Central memory CD8-positive, alpha-beta T cell (primary cell): ENCODE data around the gene SLC25A25.
"Not testable (repeated sequence)": the region's sequence is repeated elsewhere in the genome, so short reads cannot be mapped to it uniquely, and the experiment has no call there.

ENCODE experiments used
- ATAC-seq: fragments of 150-1000 bp; cut with Tn5 transposase; replicated peaks from 2 replicates; pipeline ENCODE4 v1.10.0; 2022; ENCODE audit warnings: mild to moderate bottlenecking, moderate FRiP score, moderate number of reproducible peaks; ENCODE audit not compliant: poor library complexity, severe bottlenecking; ENCODE audit errors: extremely low read depth
- DNase-seq, 2 donors: peaks; one replicate each; pipeline ENCODE4 v3.0.0; 2021; ENCODE audit warnings: low spot score in 2 of 2
- H3K27ac Mint-ChIP-seq: one replicate; pipeline ENCODE4 v1.8.0; 2022; ENCODE audit warnings: low read depth, mild to moderate bottlenecking, moderate library complexity, mixed read lengths
- H3K27me3 Mint-ChIP-seq: one replicate; pipeline ENCODE4 v1.8.0; 2022; ENCODE audit warnings: mixed read lengths
- H3K36me3 Mint-ChIP-seq: one replicate; pipeline ENCODE4 v1.8.0; 2022; ENCODE audit warnings: mild to moderate bottlenecking, moderate library complexity, mixed read lengths; ENCODE audit not compliant: insufficient read depth
- H3K4me1 Mint-ChIP-seq: one replicate; pipeline ENCODE4 v1.8.0; 2022; ENCODE audit warnings: mixed read lengths
- H3K4me3 Mint-ChIP-seq: one replicate; pipeline ENCODE4 v1.8.0; 2022; ENCODE audit warnings: mild to moderate bottlenecking, moderate library complexity, mixed read lengths
- H3K9me3 Mint-ChIP-seq: one replicate; pipeline ENCODE4 v1.8.0; 2022; ENCODE audit warnings: mixed read lengths

Gene SLC25A25

DNA sequence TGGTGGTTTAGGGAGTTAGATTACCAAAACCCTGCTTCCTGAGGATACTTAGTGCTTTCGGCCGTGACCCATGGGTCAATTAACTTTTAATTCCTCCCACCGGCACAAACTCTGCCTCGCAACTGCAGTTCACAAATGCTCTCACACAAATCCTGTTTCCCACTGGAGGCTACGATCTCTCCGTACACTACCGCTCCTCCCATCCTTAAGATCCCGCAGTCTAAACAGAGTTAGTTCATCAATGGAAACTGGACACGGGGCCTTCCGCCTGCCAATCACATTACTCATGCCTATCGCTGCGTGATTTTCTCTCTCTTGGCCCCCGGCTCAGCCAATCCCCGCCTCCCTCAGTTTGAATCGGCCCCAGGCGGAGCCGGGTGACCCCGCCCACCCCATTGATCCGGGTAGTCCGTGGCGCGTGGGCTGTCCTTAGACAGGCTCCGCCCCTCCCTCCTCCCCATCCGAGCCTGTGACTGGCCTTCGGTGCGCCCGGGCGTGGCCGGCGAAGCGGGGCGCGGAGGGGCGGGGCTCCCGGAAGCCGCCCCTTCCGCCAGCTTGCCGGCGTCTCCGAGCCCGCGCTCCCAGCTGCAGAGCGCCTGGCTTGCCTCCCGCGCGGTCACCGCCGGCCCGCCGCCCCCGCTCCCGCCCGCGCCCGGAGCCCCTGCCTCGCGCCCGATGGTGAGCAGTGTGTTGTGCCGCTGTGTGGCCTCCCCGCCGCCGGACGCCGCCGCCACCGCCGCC is at the start of gene SLC25A25:
Gene SLC25A25, plus strand, starts transcription at position 588 of the 741 bp plus-strand sequence. Its CDS starts 88 bp downstream, at position 676.
- Mint-ChIP-seq H3K36me3 (peaks cover 10% of the 10 kb centered on the region), H3K27ac (peak within 1 kb of the TSS; percentile 92), H3K4me1 (peaks cover 48% of the 10 kb centered on the region), H3K27me3 (no peaks in the 10 kb centered on the region), H3K4me3 (no peak within 1 kb of the TSS), H3K9me3 (no peaks in the 10 kb centered on the region)
- ATAC-seq (peak; percentile 77), DNase-seq (peak; percentile 100)

DNA sequence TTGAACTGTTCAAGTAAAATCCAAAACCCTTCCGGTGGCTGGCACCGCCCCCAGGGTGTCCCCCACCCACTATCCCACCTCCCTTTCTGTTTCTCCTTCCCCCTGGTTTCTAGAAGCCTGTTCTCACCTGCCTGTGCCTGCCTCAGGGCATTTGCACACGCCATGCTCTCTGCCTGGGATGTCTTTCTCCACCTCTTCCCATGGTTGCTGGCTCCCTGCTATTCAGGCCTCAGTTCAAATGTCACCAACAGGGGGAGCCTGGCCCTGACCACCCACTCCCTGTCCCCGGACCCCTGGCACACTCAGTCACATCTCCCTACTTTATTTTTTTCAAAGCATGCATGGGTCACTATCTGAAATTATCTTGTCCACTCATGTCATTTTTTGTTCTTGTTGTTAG is 47.3 kb upstream of the SLC25A25 start:
- Mint-ChIP-seq H3K36me3 (peaks cover 14% of the 10 kb centered on the region), H3K4me3 (no peak overlapping the region), H3K9me3 (no peaks in the 10 kb centered on the region), H3K27me3 (no peaks in the 10 kb centered on the region), H3K4me1 (peaks cover 46% of the 10 kb centered on the region), H3K27ac (peak overlapping the region; percentile 97)
- no peak for ATAC-seq
- DNase-seq: no peak

DNA sequence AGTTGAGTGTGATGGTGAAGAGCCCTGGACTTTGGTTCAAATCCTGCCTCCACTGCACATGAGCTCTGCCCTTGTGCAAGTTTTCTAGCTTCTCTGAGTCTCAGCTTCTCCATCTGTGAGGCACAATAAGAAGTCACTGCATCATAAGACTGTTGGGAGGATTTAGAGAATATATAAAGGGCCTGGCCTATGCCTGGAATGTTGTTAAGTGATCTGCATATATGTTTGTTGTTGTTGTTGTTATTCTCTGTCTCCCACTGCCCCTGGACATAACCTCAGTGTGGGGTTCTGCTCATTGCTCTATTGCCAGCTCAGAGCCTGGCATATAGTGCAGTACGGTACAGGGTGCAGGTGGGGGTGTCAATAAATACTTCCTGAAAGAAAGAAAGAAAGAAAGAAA is 46.9 kb upstream of the SLC25A25 start:
- peak overlapping the region; percentile 97 for H3K27ac Mint-ChIP-seq
- ATAC-seq (no peak), DNase-seq (no peak)
- H3K27me3 Mint-ChIP-seq: no peaks in the 10 kb centered on the region
- peaks cover 17% of the 10 kb centered on the region for H3K36me3 Mint-ChIP-seq
- H3K4me3 Mint-ChIP-seq: peak overlapping the region; percentile 58
- peaks cover 50% of the 10 kb centered on the region for H3K4me1 Mint-ChIP-seq
- H3K9me3 Mint-ChIP-seq: no peaks in the 10 kb centered on the region

DNA sequence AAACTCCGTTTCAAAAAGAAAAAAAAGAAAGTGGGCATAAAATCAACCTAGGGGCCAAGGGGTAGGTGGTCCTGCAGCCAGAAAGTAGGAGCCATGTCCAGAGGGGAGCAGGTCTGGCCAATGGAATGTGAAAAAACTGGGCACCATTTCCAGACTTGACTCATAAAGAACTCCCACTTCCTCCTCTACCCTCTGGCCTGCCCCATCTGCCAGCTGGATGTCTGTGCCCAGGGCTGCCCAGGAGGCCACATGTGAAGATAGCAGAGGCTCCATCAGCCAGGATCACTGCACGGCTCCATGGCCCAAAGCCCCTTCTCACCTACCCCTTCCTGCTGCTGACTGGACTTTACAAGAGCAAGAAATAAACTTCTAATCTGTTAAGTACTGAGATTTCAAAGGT is 45.1 kb upstream of the SLC25A25 start:
- no peaks in the 10 kb centered on the region for H3K27me3 Mint-ChIP-seq
- H3K36me3 Mint-ChIP-seq: peaks cover 30% of the 10 kb centered on the region
- H3K4me1 Mint-ChIP-seq: peaks cover 64% of the 10 kb centered on the region
- no peak for ATAC-seq
- peak overlapping the region; percentile 58 for H3K4me3 Mint-ChIP-seq
- H3K9me3 Mint-ChIP-seq: no peaks in the 10 kb centered on the region
- peak overlapping the region; percentile 97 for H3K27ac Mint-ChIP-seq
- no peak for DNase-seq

DNA sequence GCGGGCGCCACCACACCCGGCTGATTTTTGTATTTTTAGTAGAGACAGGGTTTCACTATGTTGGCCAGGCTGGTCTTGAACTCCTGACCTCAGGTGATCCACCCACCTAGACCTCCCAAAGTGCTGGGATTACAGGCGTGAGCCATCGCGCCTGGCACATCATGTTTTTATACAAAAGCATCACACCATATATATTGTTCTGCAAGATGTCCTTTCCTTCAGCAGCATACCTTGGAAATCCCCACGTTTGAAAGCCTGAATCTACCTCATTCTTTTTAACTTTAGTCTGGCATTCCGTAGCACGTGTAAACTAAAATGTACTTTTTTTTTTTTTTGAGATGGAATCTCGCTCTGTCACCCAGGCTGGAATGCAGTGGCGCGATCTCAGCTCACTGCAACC is 44.4 kb upstream of the SLC25A25 start:
- peak overlapping the region; percentile 58 for H3K4me3 Mint-ChIP-seq
- H3K9me3 Mint-ChIP-seq, ATAC-seq, DNase-seq, H3K27me3 Mint-ChIP-seq: not testable (repeated sequence)
- H3K27ac Mint-ChIP-seq: peak overlapping the region; percentile 97
- H3K36me3 Mint-ChIP-seq: peaks cover 35% of the 10 kb centered on the region
- H3K4me1 Mint-ChIP-seq: peaks cover 68% of the 10 kb centered on the region

DNA sequence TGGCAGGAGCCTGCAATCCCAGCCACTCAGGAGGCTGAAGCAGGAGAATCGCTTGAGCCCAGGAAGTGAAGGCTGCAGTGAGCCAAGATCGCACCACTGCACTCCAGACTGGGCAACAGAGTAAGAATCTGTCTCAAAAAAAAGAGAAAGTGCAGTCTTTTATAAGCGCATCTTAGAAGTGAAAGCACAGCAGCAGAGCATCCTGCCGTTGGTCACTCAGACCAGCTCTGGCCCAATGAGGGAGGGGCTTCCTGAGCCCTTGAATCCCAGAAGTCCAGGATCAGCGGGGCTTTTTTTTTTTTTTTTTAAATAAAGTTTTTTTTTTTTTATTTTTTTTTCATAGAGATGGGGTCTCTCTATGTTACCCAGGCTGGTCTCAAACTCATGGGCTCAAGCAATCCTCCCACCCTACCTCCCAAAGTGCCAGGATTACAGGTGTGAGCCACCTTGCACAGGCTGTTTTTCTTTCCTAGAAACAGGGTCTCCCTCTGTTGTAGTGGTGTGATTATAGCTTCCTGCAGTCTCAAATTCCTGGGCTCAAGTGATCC is 43.2 kb upstream of the SLC25A25 start:
- H3K27me3 Mint-ChIP-seq: no peaks in the 10 kb centered on the region
- peak overlapping the region; percentile 52 for H3K4me3 Mint-ChIP-seq

DNA sequence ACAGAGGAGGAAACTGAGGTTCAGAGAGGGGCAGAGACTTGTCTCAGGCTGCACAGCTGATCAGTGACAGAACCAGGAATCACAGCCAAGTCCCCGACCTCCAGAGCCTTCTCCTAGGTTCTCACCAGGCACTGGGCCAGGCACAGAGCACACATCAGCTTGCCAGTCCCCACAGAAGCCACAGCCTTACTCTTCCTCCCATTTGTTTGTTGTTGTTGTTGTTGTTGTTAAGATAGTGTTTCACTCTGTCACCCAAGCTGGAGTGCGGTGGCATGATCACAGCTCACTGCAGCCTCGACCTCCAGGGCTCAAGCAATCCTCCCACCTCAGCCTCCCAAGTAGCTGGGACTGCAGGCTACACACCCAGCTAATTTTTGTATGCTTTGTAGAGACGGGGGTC is 42.3 kb upstream of the SLC25A25 start:
- Mint-ChIP-seq H3K4me3 (peak overlapping the region; percentile 52), H3K9me3 (no peaks in the 10 kb centered on the region), H3K27ac (peak overlapping the region; percentile 97), H3K27me3 (no peaks in the 10 kb centered on the region), H3K36me3 (peaks cover 37% of the 10 kb centered on the region), H3K4me1 (peaks cover 72% of the 10 kb centered on the region)
- no peak for ATAC-seq
- no peak for DNase-seq

More for the DNA sequence above, 43.2 kb upstream of the SLC25A25 start:
- Mint-ChIP-seq H3K27ac (peak overlapping the region; percentile 97), H3K4me1 (peaks cover 72% of the 10 kb centered on the region), H3K36me3 (peaks cover 36% of the 10 kb centered on the region), H3K9me3 (no peaks in the 10 kb centered on the region)
- DNase-seq: no peak
- ATAC-seq: no peak

DNA sequence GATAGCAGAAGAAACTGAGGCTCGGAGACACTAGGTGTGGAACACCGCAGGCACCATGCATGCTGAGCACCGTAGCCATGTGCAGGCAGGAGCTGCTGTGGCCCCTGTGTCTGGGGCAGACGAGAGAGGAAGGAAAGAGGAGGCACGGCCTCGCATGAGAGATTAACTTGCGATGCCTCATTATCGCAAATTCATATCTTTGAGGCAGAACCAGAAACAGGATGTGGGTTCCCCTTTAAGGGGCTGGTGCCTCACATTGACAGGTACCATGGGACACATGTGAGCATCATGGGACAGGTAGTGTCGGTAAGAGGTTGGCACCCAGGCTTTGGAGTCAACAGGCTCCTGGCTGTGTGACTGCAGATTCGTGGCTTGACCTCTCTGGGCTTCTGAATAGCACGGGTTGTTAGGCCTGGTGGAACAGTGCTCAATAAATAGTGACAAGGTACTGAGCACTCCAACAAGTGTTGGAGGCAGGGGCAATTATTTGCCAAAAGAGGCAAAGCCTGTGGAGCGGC is 41.7 kb upstream of the SLC25A25 start:
- DNase-seq (peak; percentile 59 to 86), ATAC-seq (peak; percentile 75)

DNA sequence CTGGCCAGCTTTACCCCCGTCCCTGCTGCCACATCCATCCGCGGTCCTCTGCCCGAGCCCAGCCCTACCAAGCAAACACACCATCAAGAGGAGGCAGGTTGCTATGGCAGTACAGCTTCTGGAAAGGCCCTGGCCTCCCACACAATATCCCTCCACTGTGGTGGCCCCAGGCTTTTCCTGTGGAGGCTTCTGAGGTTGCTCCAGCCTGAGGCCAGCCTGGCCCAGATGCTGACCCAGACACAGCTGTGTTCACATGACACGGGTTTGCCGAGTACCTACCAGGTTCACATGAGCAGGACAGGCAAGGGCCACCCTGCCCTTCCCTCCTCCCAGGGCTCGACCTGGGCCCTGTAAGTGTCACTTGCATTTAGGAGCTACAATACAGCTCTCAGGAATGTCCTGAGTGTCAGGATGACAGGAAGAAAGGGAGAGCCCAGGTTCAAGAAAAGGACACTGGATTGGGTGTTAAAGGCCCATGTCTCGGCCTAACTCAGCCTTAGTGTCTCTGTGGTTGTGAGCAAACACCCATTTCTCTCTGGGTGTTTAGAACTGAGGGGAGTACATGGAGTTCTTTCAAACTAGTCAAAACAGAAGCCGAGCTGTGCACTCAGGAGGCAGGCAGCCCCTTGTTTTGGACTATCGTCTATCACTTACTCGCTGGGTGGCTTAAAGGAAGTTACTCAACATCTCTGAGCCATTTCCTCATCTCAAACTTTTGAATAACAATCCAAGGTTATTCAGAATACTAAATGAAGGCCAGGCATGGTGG is 41.1 kb upstream of the SLC25A25 start:
- Mint-ChIP-seq H3K27ac (peak overlapping the region; percentile 97), H3K4me1 (peaks cover 63% of the 10 kb centered on the region), H3K36me3 (peaks cover 38% of the 10 kb centered on the region), H3K9me3 (no peaks in the 10 kb centered on the region), H3K4me3 (peak overlapping the region; percentile 52), H3K27me3 (no peaks in the 10 kb centered on the region)
- peak; percentile 48 for ATAC-seq
- DNase-seq: peak; percentile 18 to 68

More for the DNA sequence above, 41.7 kb upstream of the SLC25A25 start:
- H3K4me1 Mint-ChIP-seq: peaks cover 70% of the 10 kb centered on the region
- H3K4me3 Mint-ChIP-seq: peak overlapping the region; percentile 52
- no peaks in the 10 kb centered on the region for H3K9me3 Mint-ChIP-seq
- H3K36me3 Mint-ChIP-seq: peaks cover 39% of the 10 kb centered on the region
- no peaks in the 10 kb centered on the region for H3K27me3 Mint-ChIP-seq
- H3K27ac Mint-ChIP-seq: peak overlapping the region; percentile 97

DNA sequence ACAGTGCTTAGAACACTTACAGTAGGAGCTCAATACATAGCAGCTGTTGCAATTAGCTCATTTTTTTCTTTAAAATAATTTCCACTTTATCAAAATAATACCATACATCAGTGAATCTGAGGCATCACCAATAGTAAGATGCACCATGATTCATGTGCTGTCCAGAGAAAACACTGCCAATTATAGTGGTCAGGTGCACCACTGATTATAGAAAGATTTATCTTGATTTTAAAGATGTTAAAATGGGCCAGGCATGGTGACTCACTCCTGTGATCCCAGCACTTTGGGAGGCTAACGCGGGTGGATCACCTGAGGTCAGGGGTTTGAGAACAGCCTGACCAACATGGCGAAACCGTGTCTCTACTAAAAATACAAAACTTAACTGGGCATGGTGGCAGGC is 40.3 kb upstream of the SLC25A25 start:
- no peak for ATAC-seq
- no peaks in the 10 kb centered on the region for H3K9me3 Mint-ChIP-seq
- peak overlapping the region; percentile 97 for H3K27ac Mint-ChIP-seq
- H3K4me3 Mint-ChIP-seq: peak overlapping the region; percentile 52
- H3K36me3 Mint-ChIP-seq: peaks cover 38% of the 10 kb centered on the region
- no peaks in the 10 kb centered on the region for H3K27me3 Mint-ChIP-seq
- no peak for DNase-seq
- peaks cover 56% of the 10 kb centered on the region for H3K4me1 Mint-ChIP-seq

DNA sequence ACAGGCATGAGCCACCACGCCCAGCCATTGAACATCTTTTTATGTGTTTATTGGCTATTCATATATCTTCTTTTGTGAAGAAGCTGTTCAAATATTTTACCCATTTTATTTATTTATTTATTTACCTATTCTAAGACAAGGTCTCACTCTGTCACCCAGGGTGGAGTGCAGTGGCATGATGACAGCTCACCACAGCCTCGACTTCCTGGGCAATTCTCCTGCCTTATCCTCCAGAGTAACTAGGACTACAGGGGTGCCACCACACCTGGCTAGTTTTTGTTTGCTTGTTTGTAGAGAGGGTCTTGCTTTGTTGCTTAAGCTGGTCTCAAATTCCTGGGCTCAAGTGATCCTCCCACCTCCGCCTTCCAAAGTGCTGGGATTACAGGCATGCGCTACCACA is 34.4 kb upstream of the SLC25A25 start:
- no peaks in the 10 kb centered on the region for H3K27me3 Mint-ChIP-seq
- no peaks in the 10 kb centered on the region for H3K9me3 Mint-ChIP-seq
- peaks cover 28% of the 10 kb centered on the region for H3K4me1 Mint-ChIP-seq
- DNase-seq (no peak), ATAC-seq (no peak)
- peak overlapping the region; percentile 62 for H3K4me3 Mint-ChIP-seq
- peaks cover 11% of the 10 kb centered on the region for H3K36me3 Mint-ChIP-seq
- peak overlapping the region; percentile 93 for H3K27ac Mint-ChIP-seq

DNA sequence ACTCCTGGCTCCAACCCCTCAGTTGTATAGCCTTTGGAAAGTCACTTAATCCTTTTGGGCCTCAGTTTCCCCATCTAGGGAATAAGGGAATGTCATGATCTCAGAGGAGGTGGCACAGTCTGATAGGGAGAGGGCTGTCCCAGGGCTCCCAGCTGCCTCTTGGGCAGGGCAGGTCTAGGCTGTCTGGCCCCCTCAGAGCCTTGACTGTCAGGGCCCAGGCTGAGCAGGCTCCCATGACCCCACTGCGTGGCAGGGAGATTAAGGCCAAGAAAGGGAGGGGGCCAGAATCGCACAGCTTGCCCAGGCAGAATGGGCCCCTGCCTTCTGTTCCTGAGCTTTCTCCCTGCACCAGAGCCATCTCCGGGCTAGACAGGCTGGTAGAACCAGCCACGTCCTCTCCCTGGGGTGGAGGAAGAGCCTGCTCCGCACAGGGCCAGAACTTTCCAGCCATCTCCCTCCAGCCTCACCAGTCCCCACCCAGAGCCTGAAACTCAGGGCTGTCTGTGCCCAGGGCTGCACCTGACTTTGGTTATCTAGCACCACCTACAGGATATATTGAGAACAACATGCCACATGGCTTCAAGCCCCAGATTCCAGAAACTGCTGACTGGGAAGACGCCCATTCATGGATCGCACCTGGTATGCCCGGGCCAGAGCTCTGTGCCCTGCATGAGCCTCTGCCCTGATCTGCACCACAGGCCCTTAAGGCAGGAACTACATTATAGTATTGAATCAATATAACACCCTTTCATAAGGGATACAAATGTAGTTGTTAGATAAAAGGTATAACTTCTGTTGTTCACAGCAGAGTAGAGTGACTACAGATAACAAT is 33.0 kb upstream of the SLC25A25 start:
- DNase-seq: peak; percentile 46 to 64
- peak overlapping the region; percentile 73 for H3K27ac Mint-ChIP-seq
- H3K4me3 Mint-ChIP-seq: no peak overlapping the region
- peaks cover 10% of the 10 kb centered on the region for H3K36me3 Mint-ChIP-seq
- H3K27me3 Mint-ChIP-seq: no peaks in the 10 kb centered on the region
- peaks cover 24% of the 10 kb centered on the region for H3K4me1 Mint-ChIP-seq
- ATAC-seq: peak; percentile 26
- no peaks in the 10 kb centered on the region for H3K9me3 Mint-ChIP-seq
